Astrocyte of the cerebellum (primary cell): ENCODE results near the gene CDK18.
A peak's percentile ranks its signal among the peaks of the same experiment; 100 is the strongest.

Experiments used
- DNase-seq: peaks from one replicate; pipeline ENCODE4 v3.0.0-alpha.2; 2011; ENCODE audit warnings: low read depth
- H3K4me3 ChIP-seq: 2 replicates; pipeline ENCODE4 v1.5.1; 2011; ENCODE audit warnings: mild to moderate bottlenecking, low read depth, low read length, moderate library complexity
- in situ Hi-C: cut with HindIII; loops from 2 replicates; pipeline ENCODE4 v1.10.0; 2017; ENCODE audit warnings: low sequenced_read_pairs
- TF ChIP-seq, protein P1 (sequence below): IDR thresholded peaks from 2 replicates; pipeline ENCODE4 v1.5.1; 2012; ENCODE audit warnings: low read length, low read depth, moderate library complexity, mild to moderate bottlenecking; ENCODE audit errors: missing control alignments

Gene CDK18

DNA sequence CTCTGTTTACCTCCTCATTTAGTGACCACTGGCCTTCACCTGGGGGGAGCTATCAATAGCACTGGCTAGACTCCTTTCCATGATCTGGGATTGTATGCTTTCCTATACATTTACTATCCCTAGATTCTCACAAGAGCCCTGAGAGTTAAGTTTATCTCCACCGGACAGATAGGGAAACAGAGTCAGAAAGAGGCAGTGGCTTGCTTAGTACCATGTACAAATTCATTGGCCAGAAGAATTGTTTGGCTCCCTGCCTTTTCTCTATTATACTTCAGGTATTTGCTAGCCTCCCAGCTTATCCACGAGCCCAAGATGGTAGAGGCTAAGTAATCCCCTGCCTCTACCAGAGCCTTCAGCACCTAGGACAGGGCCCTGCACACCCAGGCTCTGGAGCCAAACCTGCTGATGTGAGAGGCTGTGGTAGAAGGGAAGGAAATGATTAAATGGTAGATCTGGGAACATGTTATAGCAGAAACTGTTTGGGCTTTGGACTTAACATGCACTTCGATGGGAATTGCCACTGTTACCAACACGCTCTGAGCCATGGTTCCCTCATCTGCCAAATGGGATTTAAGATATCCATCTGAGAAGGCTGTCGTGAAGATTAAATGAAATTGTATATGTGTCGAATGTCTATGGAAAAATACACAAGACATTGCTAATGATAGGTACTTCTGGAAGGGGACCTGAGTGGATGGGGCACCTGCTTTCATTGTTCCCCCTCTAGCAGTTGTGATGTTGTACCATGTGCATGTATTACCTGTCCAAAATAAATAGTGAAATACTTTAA is 45.5 kb upstream of the CDK18 start:
- H3K4me3 ChIP-seq = no peak overlapping the region
- TF ChIP-seq, protein P1, sequence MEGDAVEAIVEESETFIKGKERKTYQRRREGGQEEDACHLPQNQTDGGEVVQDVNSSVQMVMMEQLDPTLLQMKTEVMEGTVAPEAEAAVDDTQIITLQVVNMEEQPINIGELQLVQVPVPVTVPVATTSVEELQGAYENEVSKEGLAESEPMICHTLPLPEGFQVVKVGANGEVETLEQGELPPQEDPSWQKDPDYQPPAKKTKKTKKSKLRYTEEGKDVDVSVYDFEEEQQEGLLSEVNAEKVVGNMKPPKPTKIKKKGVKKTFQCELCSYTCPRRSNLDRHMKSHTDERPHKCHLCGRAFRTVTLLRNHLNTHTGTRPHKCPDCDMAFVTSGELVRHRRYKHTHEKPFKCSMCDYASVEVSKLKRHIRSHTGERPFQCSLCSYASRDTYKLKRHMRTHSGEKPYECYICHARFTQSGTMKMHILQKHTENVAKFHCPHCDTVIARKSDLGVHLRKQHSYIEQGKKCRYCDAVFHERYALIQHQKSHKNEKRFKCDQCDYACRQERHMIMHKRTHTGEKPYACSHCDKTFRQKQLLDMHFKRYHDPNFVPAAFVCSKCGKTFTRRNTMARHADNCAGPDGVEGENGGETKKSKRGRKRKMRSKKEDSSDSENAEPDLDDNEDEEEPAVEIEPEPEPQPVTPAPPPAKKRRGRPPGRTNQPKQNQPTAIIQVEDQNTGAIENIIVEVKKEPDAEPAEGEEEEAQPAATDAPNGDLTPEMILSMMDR = no peak
- peak; percentile 37 for DNase-seq
- in situ Hi-C loops = no loop called here

DNA sequence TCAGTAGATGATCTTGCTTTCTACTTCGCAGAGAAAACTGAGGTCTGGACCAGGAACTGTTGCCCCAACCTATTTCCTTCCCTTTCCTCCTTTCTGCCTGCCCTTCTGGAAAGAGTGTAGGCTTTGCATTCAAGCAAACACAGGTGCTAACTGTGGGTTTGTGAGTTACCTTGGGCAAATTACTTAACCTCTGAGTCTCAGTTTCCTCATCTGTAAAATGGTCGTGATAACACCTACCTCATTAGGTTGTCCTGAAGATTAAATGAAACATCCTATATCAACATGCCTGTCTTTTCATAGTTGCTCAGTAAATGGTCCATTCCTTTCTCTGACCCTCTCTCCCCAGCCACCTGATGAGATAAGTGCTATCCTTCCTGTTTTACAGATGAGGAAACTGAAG is 39.1 kb upstream of the CDK18 start:
- TF ChIP-seq, protein P1 = no peak
- H3K4me3 ChIP-seq = no peak overlapping the region
- no peak for DNase-seq
- in situ Hi-C loops = no loop called here

DNA sequence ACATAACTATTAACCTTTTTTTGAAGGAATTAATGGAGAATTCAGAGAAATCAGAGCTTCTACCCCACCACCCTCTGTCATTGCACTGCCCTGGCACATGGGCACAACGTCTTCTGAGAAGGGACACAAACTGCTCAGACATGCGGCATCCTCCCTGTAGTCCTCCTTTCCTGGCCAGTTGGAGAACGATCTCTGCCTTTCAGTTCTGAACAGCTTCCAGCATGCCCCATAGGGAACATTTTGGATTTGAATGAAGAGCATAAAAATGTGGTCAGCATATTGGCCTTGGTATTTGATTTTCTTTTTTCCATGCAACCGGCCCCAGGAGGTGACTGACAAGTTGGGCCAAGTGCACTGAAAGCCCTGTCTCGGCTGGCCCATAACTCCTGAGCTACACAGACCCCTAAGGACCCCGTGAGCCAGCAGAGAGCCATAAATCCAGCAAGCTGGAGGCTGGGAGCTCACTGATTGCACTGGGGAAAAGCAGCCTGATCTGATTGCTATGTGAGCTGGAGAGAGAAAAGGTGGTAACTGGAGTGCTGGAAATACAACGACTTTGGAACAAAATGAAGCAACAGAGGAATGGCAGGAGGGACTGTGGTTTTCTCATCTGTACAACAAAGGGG is 37.8 kb upstream of the CDK18 start:
- H3K4me3 ChIP-seq = no peak overlapping the region
- in situ Hi-C loops = no loop called here
- TF ChIP-seq, protein P1 = no peak
- no peak for DNase-seq

DNA sequence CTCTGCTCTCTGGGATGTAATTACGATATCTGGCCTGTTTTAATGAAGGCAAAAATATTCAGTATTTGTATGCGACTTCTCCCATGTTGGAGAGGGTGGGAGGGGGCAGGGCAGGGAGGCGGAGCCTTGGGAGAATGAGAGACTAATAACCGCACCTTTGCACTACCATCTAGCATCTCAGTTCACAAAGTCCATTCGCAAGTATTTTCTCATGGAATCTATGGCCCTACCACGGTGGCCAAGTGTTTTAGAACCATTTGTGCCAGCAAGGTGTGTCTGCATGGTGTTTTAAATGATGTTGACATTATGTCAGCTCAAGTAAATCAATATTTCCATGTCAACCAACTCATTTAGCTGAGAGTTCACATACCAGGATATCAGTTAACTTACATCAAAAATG is 34.3 kb upstream of the CDK18 start:
- in situ Hi-C loops = no loop called here
- DNase-seq = no peak
- TF ChIP-seq, protein P1 = no peak
- H3K4me3 ChIP-seq = no peak overlapping the region

DNA sequence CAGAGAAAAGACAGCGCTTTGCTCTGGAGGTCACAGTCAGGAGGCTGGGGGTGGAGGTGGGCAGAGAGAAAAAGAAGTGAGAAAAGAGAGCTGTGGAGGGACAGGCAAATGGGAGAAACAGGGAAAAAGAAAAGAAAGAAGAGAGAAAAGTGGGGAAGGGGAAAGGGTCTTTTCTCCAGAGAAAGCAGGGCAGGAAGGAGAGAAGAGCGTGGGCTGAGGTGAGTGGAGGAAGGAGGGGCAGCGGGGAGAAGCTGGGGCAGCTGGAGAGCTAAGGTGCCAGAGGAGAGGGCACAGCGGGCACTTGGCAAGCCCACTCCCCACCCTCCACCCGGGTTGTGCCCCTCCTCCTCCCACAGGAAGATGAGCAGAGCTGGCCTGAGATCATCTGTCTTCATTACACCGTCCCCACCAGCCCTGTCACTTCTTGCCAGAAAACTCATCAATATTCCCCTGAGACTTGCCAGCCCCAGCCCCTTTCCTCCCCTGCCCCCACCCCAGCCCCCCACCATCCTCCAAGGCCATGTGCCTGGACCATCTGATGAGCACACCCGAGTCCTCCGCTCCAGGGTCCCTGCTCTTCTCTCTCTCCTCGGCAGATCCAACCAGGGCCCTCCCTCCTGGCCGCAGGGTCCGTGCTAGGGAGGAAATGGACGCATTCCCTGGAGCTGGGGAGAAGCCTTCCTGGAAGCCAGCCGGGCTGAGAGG is 31.6 kb upstream of the CDK18 start:
- no peak overlapping the region for H3K4me3 ChIP-seq
- no peak for DNase-seq
- TF ChIP-seq, protein P1 = no peak
- in situ Hi-C loops = no loop called here

DNA sequence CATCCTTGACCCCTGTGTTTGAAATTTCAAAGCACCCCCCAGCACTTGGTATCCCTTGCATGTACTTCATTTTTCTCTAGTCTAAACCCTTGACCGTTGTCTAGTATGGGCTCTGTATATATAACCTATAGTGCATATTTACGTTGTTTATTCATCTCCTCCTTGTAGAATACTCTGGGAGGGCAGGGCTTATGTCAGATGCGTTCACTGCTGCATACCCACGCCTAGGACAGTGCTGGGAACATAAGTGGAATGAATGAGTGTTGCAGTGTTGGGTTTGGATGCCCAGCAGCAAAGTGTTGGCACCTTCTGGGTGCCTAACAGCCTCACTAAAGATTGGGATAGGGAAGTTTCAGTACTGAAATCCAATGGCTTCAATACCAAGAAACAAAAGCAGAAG is 31.0 kb upstream of the CDK18 start:
- no peak overlapping the region for H3K4me3 ChIP-seq
- in situ Hi-C loops = no loop called here
- TF ChIP-seq, protein P1 = no peak
- no peak for DNase-seq
